D721Med (cell line): ENCODE measurements around the gene REV3L.

Experiments
- DNase-seq: peaks from one replicate; pipeline ENCODE4 v3.0.0; 2011; ENCODE audit warnings: low spot score; ENCODE audit not compliant: insufficient read length
- FAIRE-seq: peaks from 2 replicates; lab custom pipeline; 2011; peaks lifted over from hg19 to GRCh38; lab: Jason Lieb, UNC
- CTCF ChIP-seq: IDR thresholded peaks from 2 replicates; pipeline ENCODE4 v1.5.1; 2012; ENCODE audit warnings: mild to moderate bottlenecking, control low read depth; ENCODE audit not compliant: insufficient read depth; ENCODE audit errors: missing control alignments

REV3L gene

GRCh38 chr6:111524252-111524651, 41.2 kb upstream of the REV3L start:
- DNase-seq = no peak
- no peak for FAIRE-seq
- TF ChIP-seq CTCF = no peak

- FAIRE-seq (no peak), DNase-seq (no peak)
- TF ChIP-seq CTCF = no peak
Observed at GRCh38 chr6:111523484-111524167, 40.6 kb upstream of the REV3L start.

- FAIRE-seq (no peak), DNase-seq (no peak)
- no peak for TF ChIP-seq CTCF
Observed at GRCh38 chr6:111522393-111523020, 39.5 kb upstream of the REV3L start.

- FAIRE-seq (no peak), DNase-seq (no peak)
- TF ChIP-seq CTCF = no peak
Observed at GRCh38 chr6:111521497-111522270, 38.7 kb upstream of the REV3L start.

- no peak for FAIRE-seq
- no peak for TF ChIP-seq CTCF
- DNase-seq = no peak
Observed at GRCh38 chr6:111520524-111520923, 37.5 kb upstream of the REV3L start.

GRCh38 chr6:111517965-111518364, 34.9 kb upstream of the REV3L start:
- FAIRE-seq = no peak
- TF ChIP-seq CTCF = no peak

More at GRCh38 chr6:111517965-111518364, 34.9 kb upstream of the REV3L start:
- DNase-seq = no peak
